ENCODE results near the gene TMEM175. TPM values are rescaled to one million over a fixed set of nuclear protein-coding genes. Genes with fewer than 3 reads are reported as not detected.

Gene TMEM175
- total and polyA plus RNA-seq, 9 of the 15 experiments (the other 6 are each of a cell fraction or from before 2014, with no cell fraction given), result 0.13 to 30.9 (median 9.4) TPM

DNA sequence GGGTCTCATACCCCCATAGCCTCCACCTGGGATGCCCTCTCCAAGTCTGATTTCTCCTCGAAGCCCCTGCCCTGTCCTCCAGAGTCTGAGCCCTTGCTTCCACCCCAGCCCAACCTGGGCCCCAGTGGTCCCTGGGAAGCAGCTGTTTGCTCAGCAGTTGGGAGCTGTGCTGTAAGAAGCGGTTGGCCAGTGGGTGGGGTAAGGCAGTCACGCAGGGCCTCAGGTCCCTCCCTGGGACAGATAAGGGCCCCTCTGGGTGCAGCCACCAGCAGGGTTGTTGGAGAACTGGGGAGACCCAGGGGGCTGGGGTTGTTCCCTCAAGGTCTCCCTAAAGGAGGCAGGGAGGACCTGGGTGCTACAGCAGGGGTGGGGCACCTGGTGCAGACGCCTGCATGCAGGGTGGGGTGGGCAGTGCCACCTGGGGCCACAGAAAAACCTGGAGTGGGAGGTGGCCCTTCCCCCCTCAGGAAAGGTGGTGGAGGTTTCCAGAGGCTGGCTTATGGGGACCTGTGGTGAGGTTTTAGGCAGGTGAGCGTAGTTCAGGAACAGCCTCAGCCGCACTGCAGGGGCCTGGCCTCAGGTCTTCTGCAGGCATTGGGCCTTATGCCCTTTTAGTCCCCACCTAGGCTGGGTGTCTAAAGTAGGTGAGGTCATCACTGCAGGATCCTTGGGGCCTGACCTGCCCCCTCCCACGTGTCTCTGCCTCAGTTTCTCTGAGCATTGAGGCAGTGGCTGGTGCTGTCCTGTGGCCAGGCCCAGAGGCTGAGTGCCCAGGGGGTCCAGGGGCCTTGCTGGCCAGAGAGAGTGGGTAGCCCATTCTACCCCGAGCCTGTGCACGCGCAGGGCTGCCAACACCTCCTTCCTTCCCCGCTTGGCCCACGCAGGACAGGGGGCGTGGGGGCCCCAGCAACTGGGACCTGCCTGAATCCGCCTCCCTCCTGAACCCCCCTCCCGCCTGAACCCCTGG, 64.1 kb downstream of the TMEM175 start (continued):
- peak; percentile 53 to 57; a peak in 2 of 4 replicates for TF ChIP-seq MAZ (CRISPR knock-in tag; conservative IDR thresholded peaks at IDR 0.05 in 1 of 2, IDR thresholded peaks at IDR 0.05 in 1 of 2)
- TF ChIP-seq TGIF2 (CRISPR knock-in tag; IDR thresholded peaks at IDR 0.05), result no peak
- no peak for TF ChIP-seq MECOM (CRISPR knock-in tag; IDR thresholded peaks at IDR 0.05)
- TF ChIP-seq POLR2AphosphoS5 (IDR thresholded peaks at IDR 0.05; ENCODE audit: control insufficient read depth, insufficient read depth, low read depth, low read length), result peak; percentile 52
- TF ChIP-seq ZNF174 (CRISPR knock-in tag; IDR thresholded peaks at IDR 0.05), result no peak
- no peak for TF ChIP-seq ZNF232 (CRISPR knock-in tag; IDR thresholded peaks at IDR 0.05)
- TF ChIP-seq ATF1 (CRISPR knock-in tag; IDR thresholded peaks at IDR 0.05), result no peak
- peak; percentile 23; the same call in 1 of the 2 replicates for TF ChIP-seq ATF1 (tag; IDR thresholded peaks at IDR 0.05)
- TF ChIP-seq SRSF9 (IDR thresholded peaks at IDR 0.05; ENCODE audit: borderline replicate concordance, low read depth, low read length), result no peak
- 0 out of 4 replicates have a peak, but pooled peaks of 1 of the 2 experiments have one; percentile 2 for TF ChIP-seq RAD21 (CRISPR knock-in tag; conservative IDR thresholded peaks at IDR 0.05 in 1 of 2, IDR thresholded peaks at IDR 0.05 in 1 of 2)
- no peak for TF ChIP-seq ZKSCAN3 (CRISPR knock-in tag; IDR thresholded peaks at IDR 0.05)
- peak; percentile 58 for TF ChIP-seq BHLHE40 (IDR thresholded peaks at IDR 0.05; ENCODE audit: low read length)
- no peak for TF ChIP-seq CREB1 (IDR thresholded peaks at IDR 0.05)
- TF ChIP-seq CREB1 (CRISPR knock-in tag; IDR thresholded peaks at IDR 0.05), result peak; percentile 55; the same call in 1 of the 2 replicates
- no peak for TF ChIP-seq TSC22D4 (tag; IDR thresholded peaks at IDR 0.05)
- no peak for TF ChIP-seq ZZZ3 (IDR thresholded peaks at IDR 0.05)
- TF ChIP-seq POLR2H (tag; IDR thresholded peaks at IDR 0.05; ENCODE audit: low read depth), result no peak
- no peak for TF ChIP-seq C11orf30 (IDR thresholded peaks at IDR 0.05; ENCODE audit: low read depth)
- TF ChIP-seq, protein P1, sequence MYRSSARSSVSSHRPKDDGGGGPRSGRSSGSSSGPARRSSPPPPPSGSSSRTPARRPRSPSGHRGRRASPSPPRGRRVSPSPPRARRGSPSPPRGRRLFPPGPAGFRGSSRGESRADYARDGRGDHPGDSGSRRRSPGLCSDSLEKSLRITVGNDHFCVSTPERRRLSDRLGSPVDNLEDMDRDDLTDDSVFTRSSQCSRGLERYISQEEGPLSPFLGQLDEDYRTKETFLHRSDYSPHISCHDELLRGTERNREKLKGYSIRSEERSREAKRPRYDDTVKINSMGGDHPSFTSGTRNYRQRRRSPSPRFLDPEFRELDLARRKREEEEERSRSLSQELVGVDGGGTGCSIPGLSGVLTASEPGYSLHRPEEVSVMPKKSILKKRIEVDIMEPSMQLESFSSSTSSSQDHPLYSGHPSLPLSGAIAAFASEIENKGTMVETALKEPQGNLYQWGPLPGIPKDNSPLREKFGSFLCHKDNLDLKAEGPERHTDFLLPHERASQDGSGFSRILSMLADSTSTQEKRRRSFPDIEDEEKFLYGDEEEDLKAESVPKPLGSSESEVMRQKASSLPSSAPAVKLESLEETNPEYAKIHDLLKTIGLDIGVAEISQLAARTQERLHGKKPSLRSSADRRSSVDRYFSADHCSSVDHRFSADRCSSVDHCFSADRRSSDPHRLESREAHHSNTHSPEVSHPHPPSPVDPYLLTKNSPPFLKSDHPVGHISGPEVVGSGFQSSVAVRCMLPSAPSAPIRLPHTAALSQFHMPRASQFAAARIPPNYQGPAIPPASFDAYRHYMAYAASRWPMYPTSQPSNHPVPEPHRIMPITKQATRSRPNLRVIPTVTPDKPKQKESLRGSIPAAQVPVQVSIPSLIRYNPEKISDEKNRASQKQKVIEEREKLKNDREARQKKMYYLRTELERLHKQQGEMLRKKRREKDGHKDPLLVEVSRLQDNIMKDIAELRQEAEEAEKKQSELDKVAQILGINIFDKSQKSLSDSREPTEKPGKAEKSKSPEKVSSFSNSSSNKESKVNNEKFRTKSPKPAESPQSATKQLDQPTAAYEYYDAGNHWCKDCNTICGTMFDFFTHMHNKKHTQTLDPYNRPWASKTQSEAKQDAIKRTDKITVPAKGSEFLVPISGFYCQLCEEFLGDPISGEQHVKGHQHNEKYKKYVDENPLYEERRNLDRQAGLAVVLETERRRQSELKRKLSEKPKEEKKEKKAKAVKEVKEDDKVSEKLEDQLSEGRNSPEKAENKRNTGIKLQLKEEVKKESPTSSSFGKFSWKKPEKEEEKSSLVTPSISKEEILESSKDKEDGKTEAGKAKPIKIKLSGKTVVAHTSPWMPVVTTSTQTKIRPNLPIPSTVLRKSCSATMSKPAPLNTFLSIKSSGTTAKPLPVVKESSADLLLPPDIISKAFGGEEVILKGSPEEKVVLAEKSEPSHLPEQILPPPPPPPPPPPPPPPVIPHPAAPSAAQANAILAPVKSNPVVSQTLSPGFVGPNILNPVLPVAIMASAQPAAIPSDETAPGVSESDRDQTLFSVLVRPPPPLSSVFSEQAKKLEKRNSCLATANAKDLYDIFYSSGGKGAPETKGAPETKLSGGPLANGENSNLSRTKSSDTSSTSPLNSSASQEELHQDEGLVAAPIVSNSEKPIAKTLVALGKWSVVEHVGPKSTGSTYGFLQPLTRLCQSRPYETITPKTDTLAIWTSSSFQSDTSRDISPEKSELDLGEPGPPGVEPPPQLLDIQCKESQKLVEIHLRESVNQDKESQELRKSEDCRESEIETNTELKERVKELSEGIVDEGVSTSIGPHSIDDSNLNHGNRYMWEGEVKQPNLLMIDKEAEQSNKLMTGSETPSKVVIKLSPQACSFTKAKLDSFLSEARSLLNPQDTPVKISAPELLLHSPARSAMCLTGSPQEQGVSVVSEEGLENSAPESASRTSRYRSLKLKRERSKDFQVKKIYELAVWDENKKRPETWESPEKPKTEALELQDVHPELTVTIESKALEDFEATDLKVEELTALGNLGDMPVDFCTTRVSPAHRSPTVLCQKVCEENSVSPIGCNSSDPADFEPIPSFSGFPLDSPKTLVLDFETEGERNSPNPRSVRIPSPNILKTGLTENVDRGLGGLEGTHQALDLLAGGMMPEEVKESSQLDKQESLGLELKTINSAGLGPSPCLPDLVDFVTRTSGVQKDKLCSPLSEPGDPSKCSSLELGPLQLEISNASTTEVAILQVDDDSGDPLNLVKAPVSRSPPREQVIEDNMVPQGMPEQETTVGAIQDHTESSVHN (IDR thresholded peaks at IDR 0.05; ENCODE audit: borderline replicate concordance in 1 of 2, low read depth in 1 of 2), result no peak
- TF ChIP-seq ZNF133 (CRISPR knock-in tag; IDR thresholded peaks at IDR 0.05), result no peak

All from K562 (cell line).